Parathyroid adenoma (tissue), 2 donors: ENCODE measurements around the gene EXTL2.

Experiments
- H2AFZ ChIP-seq: fragments of 300-600 bp; sonication (generic); one replicate; pipeline ENCODE4 v1.7.0; 2017; ENCODE audit warnings: antibody characterized with exemption, mild to moderate bottlenecking
- H3K27ac ChIP-seq: fragments of 300-600 bp; sonication (generic); one replicate; pipeline ENCODE4 v1.7.0; 2017
- H3K27me3 ChIP-seq: fragments of 300-600 bp; sonication (generic); one replicate; pipeline ENCODE4 v1.7.0; 2017; ENCODE audit warnings: low read length; ENCODE audit not compliant: control insufficient read depth, insufficient read depth
- H3K36me3 ChIP-seq: fragments of 300-600 bp; sonication (generic); one replicate; pipeline ENCODE4 v1.7.0; 2017; ENCODE audit warnings: low read length; ENCODE audit not compliant: control insufficient read depth, insufficient read depth
- H3K4me1 ChIP-seq: fragments of 300-600 bp; sonication (generic); one replicate; pipeline ENCODE4 v1.7.0; 2017; ENCODE audit warnings: control low read depth
- H3K4me2 ChIP-seq: fragments of 300-600 bp; sonication (generic); one replicate; pipeline ENCODE4 v1.7.0; 2017; ENCODE audit warnings: low read length
- H3K4me3 ChIP-seq: fragments of 300-600 bp; sonication (generic); one replicate; pipeline ENCODE4 v1.7.0; 2017; ENCODE audit warnings: low read depth, low read length
- H3K79me2 ChIP-seq: fragments of 300-600 bp; sonication (generic); one replicate; pipeline ENCODE4 v1.7.0; 2017; ENCODE audit warnings: control low read depth
- H3K9ac ChIP-seq: fragments of 300-600 bp; sonication (generic); one replicate; pipeline ENCODE4 v1.7.0; 2017; ENCODE audit warnings: mild to moderate bottlenecking
- H3K9me3 ChIP-seq: fragments of 300-600 bp; sonication (generic); one replicate; pipeline ENCODE4 v1.7.0; 2017; ENCODE audit warnings: low read length; ENCODE audit not compliant: control insufficient read depth
- TF ChIP-seq, protein P1 (sequence below): fragments of 300-600 bp; sonication (generic); IDR thresholded peaks from one replicate; pipeline ENCODE4 v1.7.0; 2017; ENCODE audit warnings: antibody characterized with exemption, mild to moderate bottlenecking
- donor health status: primary hyperparathyroidism.

The EXTL2 gene

DNA sequence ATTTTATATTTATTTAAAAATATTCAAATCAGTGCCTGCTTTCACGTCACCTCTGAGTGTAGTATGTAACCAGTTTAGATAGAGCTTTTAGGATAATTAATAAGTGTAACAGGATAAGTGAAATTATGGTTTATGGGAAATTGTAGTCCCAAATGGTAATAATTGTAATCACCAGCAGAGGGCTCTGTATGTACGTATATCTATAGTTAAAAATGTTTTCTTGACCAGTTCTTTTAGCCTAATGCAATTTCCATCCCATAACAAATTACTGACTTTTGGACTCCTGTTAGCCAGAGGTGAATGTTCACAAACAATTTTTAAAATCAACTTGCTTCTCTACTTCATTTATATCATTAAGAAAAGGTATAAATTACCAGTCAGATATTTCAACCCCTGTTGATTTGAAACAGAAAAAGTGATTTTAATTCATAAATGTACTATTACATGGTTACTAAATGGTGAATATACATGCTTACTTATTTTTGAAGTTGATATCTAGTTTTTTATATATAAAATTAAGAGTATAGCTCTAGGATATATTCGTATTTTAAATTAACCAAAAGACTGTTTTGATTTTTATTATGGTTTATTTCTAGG lies 26.6 kb upstream of the EXTL2 start:
- TF ChIP-seq, protein P1, sequence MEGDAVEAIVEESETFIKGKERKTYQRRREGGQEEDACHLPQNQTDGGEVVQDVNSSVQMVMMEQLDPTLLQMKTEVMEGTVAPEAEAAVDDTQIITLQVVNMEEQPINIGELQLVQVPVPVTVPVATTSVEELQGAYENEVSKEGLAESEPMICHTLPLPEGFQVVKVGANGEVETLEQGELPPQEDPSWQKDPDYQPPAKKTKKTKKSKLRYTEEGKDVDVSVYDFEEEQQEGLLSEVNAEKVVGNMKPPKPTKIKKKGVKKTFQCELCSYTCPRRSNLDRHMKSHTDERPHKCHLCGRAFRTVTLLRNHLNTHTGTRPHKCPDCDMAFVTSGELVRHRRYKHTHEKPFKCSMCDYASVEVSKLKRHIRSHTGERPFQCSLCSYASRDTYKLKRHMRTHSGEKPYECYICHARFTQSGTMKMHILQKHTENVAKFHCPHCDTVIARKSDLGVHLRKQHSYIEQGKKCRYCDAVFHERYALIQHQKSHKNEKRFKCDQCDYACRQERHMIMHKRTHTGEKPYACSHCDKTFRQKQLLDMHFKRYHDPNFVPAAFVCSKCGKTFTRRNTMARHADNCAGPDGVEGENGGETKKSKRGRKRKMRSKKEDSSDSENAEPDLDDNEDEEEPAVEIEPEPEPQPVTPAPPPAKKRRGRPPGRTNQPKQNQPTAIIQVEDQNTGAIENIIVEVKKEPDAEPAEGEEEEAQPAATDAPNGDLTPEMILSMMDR, result peak; percentile 48
- Histone ChIP-seq H3K9ac (no peak overlapping the region), H2AFZ (no peak overlapping the region), H3K4me3 (no peak overlapping the region), H3K4me2 (no peak overlapping the region), H3K36me3 (no peaks in the 10 kb centered on the region), H3K4me1 (no peaks in the 10 kb centered on the region), H3K79me2 (no peaks in the 10 kb centered on the region), H3K27ac (no peak overlapping the region), H3K27me3 (no peaks in the 10 kb centered on the region), H3K9me3 (no peaks in the 10 kb centered on the region)

DNA sequence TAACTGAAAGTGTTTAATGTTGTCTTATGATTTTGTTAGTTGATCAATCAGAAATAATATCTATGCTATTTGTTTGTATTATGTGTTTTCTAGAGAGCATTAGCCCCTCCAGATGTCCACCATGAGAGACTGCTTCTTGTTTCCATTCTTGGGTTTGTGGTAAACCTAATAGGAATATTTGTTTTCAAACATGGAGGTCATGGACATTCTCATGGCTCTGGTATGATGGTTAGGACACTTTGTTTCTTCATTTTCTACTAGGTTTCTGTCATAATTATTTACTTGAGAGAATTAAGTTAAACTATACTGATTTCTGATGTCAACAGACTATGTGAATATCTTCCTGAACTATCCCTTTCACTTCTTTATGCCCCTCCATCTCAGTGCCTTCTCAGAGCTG lies 17.4 kb upstream of the EXTL2 start:
- Histone ChIP-seq H3K79me2 (no peaks in the 10 kb centered on the region), H3K4me2 (no peak overlapping the region), H2AFZ (no peak overlapping the region), H3K9ac (no peak overlapping the region), H3K4me3 (no peak overlapping the region), H3K36me3 (no peaks in the 10 kb centered on the region), H3K27me3 (no peaks in the 10 kb centered on the region), H3K4me1 (no peaks in the 10 kb centered on the region), H3K9me3 (no peaks in the 10 kb centered on the region), H3K27ac (no peak overlapping the region)
- TF ChIP-seq, protein P1, result no peak

DNA sequence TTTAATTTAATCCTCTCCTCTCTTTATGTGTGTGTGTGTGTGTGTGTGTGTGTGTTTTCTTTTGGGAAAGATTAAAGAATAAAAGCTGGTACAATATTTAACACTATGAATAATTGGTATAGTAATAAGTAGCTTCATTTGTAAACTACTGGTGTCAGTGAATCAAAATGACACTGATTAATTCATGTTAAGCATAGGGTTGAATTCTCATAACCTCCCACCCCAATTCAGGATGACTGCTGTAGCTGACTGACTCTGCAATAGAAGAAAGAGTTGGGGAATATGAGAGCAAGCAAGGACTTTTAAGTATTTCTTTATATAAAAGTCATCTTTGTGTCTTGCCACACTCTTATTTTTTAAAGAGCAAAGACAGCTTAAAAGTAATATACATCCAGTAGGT lies 14.4 kb upstream of the EXTL2 start:
- Histone ChIP-seq H3K4me1 (no peaks in the 10 kb centered on the region), H2AFZ (no peak overlapping the region), H3K9ac (no peak overlapping the region), H3K79me2 (no peaks in the 10 kb centered on the region), H3K36me3 (no peaks in the 10 kb centered on the region), H3K4me2 (no peak overlapping the region), H3K4me3 (no peak overlapping the region), H3K27ac (no peak overlapping the region), H3K27me3 (no peaks in the 10 kb centered on the region), H3K9me3 (no peaks in the 10 kb centered on the region)
- TF ChIP-seq, protein P1, result no peak

DNA sequence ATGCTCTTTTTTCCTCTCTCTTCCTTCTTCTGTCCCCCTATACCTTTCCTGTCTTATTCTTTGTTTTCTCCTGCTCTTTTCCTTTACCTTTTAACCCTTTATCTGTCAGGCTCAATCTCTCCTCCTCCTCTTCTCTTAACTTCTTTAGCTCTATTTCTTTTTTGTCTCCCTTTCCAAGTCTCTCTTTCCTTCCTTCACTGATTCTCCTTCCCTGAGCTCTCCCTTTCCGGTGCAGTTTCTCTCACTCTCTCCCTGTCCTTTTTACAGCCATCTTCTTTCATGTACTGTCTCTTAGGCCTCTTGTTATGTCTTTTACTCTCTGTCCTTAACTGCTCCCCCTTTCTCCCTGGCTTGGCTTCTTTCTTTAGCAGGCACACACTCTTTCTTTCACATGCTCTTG lies 13.2 kb upstream of the EXTL2 start:
- H3K27ac ChIP-seq, result no peak overlapping the region
- H3K9me3 ChIP-seq, result no peaks in the 10 kb centered on the region
- no peaks in the 10 kb centered on the region for H3K79me2 ChIP-seq
- no peaks in the 10 kb centered on the region for H3K36me3 ChIP-seq
- no peaks in the 10 kb centered on the region for H3K4me1 ChIP-seq
- no peak overlapping the region for H2AFZ ChIP-seq
- H3K9ac ChIP-seq, result no peak overlapping the region
- H3K27me3 ChIP-seq, result no peaks in the 10 kb centered on the region
- no peak overlapping the region for H3K4me2 ChIP-seq
- no peak overlapping the region for H3K4me3 ChIP-seq
- TF ChIP-seq, protein P1, result no peak

DNA sequence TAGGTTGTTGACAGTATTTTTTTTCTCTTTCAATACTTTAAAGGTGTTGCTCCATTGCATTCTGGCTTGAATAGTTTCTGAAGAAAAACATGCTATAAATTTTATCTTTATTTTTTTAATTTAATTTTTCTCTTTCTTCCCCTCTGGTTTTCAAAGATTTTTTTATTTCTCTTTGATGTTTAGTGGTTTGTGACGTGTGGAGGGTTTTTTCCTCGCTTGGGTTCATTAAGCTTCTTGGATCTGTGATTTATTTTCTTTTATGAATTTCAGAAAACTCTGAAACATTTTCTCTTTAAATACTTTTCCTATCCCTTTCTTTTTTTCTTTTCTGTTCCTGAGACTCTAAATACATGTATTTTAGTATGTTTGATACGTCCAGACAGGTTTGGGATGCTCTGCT lies 10.5 kb upstream of the EXTL2 start:
- H3K36me3 ChIP-seq, result no peaks in the 10 kb centered on the region
- H2AFZ ChIP-seq, result no peak overlapping the region
- H3K4me2 ChIP-seq, result no peak overlapping the region
- TF ChIP-seq, protein P1, result no peak
- no peaks in the 10 kb centered on the region for H3K27me3 ChIP-seq
- no peaks in the 10 kb centered on the region for H3K79me2 ChIP-seq
- no peaks in the 10 kb centered on the region for H3K9me3 ChIP-seq
- H3K9ac ChIP-seq, result no peak overlapping the region
- H3K4me1 ChIP-seq, result no peaks in the 10 kb centered on the region
- no peak overlapping the region for H3K4me3 ChIP-seq
- H3K27ac ChIP-seq, result no peak overlapping the region
